HCT116 (cell line): ENCODE data around the gene BATF2. TPM values are rescaled to one million over a fixed set of nuclear protein-coding genes. Genes with fewer than 3 reads are reported as not detected.

Experiments used
- ATAC-seq: fragments of 200-7000 bp; cut with Tn5 transposase; 2 replicates; pipeline ENCODE4 v1.9.1; 2020; ENCODE audit warnings: mild to moderate bottlenecking, moderate library complexity
- BruUV-seq: library from RNA; stranded (reverse); fragments of 400-500 nt; replicated peaks from 2 replicates; lab custom pipeline; 2021; lab: Mats Ljungman, UMichigan
- CTCF ChIA-PET: fragments of 300-600 bp; sonication (Branson Sonifier 250); formaldehyde crosslinking; loops from one replicate; lab custom pipeline; 2021; ENCODE audit warnings: antibody characterized with exemption; lab: Charles Lee
- POLR2A ChIA-PET: fragments of 300-600, 350-600 bp; sonication (Branson Sonifier 250); formaldehyde crosslinking; loops from one replicate; lab custom pipeline; 2021; ENCODE audit warnings: antibody characterized with exemption; lab: Charles Lee
- RAD21 ChIA-PET, 2 experiments: fragments of 300-600 bp; sonication (Branson Sonifier 250); formaldehyde crosslinking; loops; one replicate each; lab custom pipeline; 2023; ENCODE audit warnings: low total read pairs in 2 of 2; ENCODE audit not compliant: uncharacterized antibody in 2 of 2, unreplicated experiment in 2 of 2, low non-redundant PET in 1 of 2; lab: Charles Lee
- DNase-seq: peaks from one replicate; pipeline ENCODE4 v3.0.0-alpha.2; 2010; ENCODE audit warnings: low read depth, low spot score
- H2AFZ ChIP-seq: fragments of 200-600 bp; shearing (Covaris generic), sonication (generic); 2 replicates; pipeline ENCODE4 v1.6.1; 2017; ENCODE audit warnings: low read depth, mixed run types, mixed read lengths, antibody characterized with exemption, low read length; ENCODE audit not compliant: poor library complexity, severe bottlenecking
- H3K27ac ChIP-seq: 2 replicates; pipeline ENCODE4 v1.5.1; 2012; ENCODE audit warnings: low read depth, low read length
- H3K27me3 ChIP-seq: fragments of 200-600 bp; sonication (generic); 2 replicates; pipeline ENCODE4 v1.6.1; 2016; ENCODE audit warnings: mixed run types, low read length, mixed read lengths; ENCODE audit not compliant: insufficient read depth
- H3K36me3 ChIP-seq, 2 experiments: fragments of 200-500 bp in 1 of 2; fragments of 200-600 bp in 1 of 2; sonication (Bioruptor generic) in 1 of 2; sonication (generic) in 1 of 2; 2 replicates each; pipeline versions ENCODE4 v1.5.1 to v1.6.1; 2014 to 2016; ENCODE audit warnings: low read length in 2 of 2, inconsistent platforms in 1 of 2, mixed read lengths in 1 of 2, mixed run types in 1 of 2; ENCODE audit not compliant: insufficient read depth in 2 of 2, control insufficient read depth in 1 of 2
- H3K4me1 ChIP-seq, 2 experiments: fragments of 200-600 bp in 1 of 2; sonication (generic) in 1 of 2; 2 replicates each; pipeline versions ENCODE4 v1.5.1 to v1.6.1; 2012 to 2017; ENCODE audit warnings: low read length in 2 of 2, inconsistent platforms in 1 of 2, mild to moderate bottlenecking in 1 of 2, mixed read lengths in 1 of 2, mixed run types in 1 of 2, moderate library complexity in 1 of 2; ENCODE audit not compliant: insufficient read depth in 2 of 2, control insufficient read depth in 1 of 2
- H3K4me2 ChIP-seq: fragments of 200-600 bp; sonication (generic); 2 replicates; pipeline ENCODE4 v1.6.1; 2017; ENCODE audit warnings: mixed run types, low read length, mixed read lengths
- H3K4me3 ChIP-seq, 2 experiments: fragments of 200-600 bp in 1 of 2; sonication (generic) in 1 of 2; replicated peaks in 1 of 2; 2 replicates each; pipeline ENCODE4 v1.5.1; 2011 to 2016; ENCODE audit warnings: low read length in 2 of 2, control low read depth in 1 of 2, low read depth in 1 of 2, mild to moderate bottlenecking in 1 of 2, mixed read lengths in 1 of 2, mixed run types in 1 of 2
- H3K79me2 ChIP-seq: fragments of 200-600 bp; sonication (generic); 2 replicates; pipeline ENCODE4 v1.6.1; 2017; ENCODE audit warnings: mild to moderate bottlenecking, mixed run types, low read length, moderate library complexity, mixed read lengths; ENCODE audit not compliant: insufficient read depth
- H3K9ac ChIP-seq: fragments of 200-600 bp; sonication (generic); 2 replicates; pipeline ENCODE4 v1.6.1; 2016; ENCODE audit warnings: low read length, mixed read lengths
- H3K9me2 ChIP-seq: fragments of 200-600 bp; sonication (generic), shearing (Covaris generic); 2 replicates; pipeline ENCODE4 v1.6.1; 2017; ENCODE audit warnings: mixed run types, mild to moderate bottlenecking, moderate library complexity; ENCODE audit not compliant: insufficient read depth
- H3K9me3 ChIP-seq, 2 experiments: fragments of 200-500 bp in 1 of 2; fragments of 200-600 bp in 1 of 2; sonication (Bioruptor generic) in 1 of 2; sonication (generic) in 1 of 2; 2 replicates each; pipeline ENCODE4 v1.6.1; 2014 to 2017; ENCODE audit warnings: low read length in 2 of 2, mixed read lengths in 2 of 2, inconsistent platforms in 1 of 2, low read depth in 1 of 2, mild to moderate bottlenecking in 1 of 2, mixed run types in 1 of 2, moderate library complexity in 1 of 2; ENCODE audit not compliant: control insufficient read depth in 1 of 2, insufficient read depth in 1 of 2
- H4K20me1 ChIP-seq: fragments of 200-600 bp; sonication (generic), shearing (Covaris generic); 2 replicates; pipeline ENCODE4 v1.6.1; 2017; ENCODE audit warnings: mixed run types, mild to moderate bottlenecking, moderate library complexity; ENCODE audit not compliant: insufficient read depth
- CBX3 ChIP-seq: IDR thresholded peaks from 2 replicates; pipeline ENCODE4 v1.6.1; 2012; ENCODE audit warnings: low read depth
- CEBPB ChIP-seq: IDR thresholded peaks from 2 replicates; pipeline ENCODE4 v1.6.1; 2012; ENCODE audit warnings: low read depth
- EGR1 ChIP-seq: IDR thresholded peaks from 2 replicates; pipeline ENCODE4 v1.6.1; 2012; ENCODE audit warnings: low read depth
- ELF1 ChIP-seq: IDR thresholded peaks from 2 replicates; pipeline ENCODE4 v1.6.1; 2012; ENCODE audit warnings: low read depth, borderline replicate concordance
- EZH2 ChIP-seq: fragments of 200-600 bp; sonication (generic); IDR thresholded peaks from 2 replicates; pipeline ENCODE4 v1.6.1; 2017; ENCODE audit warnings: antibody characterized with exemption, mixed run types
- EZH2phosphoT487 ChIP-seq: fragments of 200-600 bp; IDR thresholded peaks from 2 replicates; pipeline ENCODE4 v1.6.1; 2018; ENCODE audit warnings: antibody characterized with exemption, borderline replicate concordance
- FOSL1 ChIP-seq: IDR thresholded peaks from 2 replicates; pipeline ENCODE4 v1.6.1; 2012; ENCODE audit warnings: low read depth
- JUND ChIP-seq: IDR thresholded peaks from 2 replicates; pipeline ENCODE4 v1.6.1; 2012
- POLR2A ChIP-seq: IDR thresholded peaks from 2 replicates; pipeline ENCODE4 v1.7.0; 2011; ENCODE audit warnings: borderline replicate concordance; ENCODE audit not compliant: insufficient read depth, insufficient read length; ENCODE audit errors: extremely low read depth
- POLR2AphosphoS5 ChIP-seq: IDR thresholded peaks from 2 replicates; pipeline ENCODE4 v1.6.1; 2011; ENCODE audit warnings: mild to moderate bottlenecking, low read depth, low read length, moderate library complexity
- RAD21 ChIP-seq: IDR thresholded peaks from 2 replicates; pipeline ENCODE4 v1.6.1; 2012; ENCODE audit warnings: low read depth, mild to moderate bottlenecking
- REST ChIP-seq: IDR thresholded peaks from 2 replicates; pipeline ENCODE4 v1.6.1; 2012; ENCODE audit warnings: low read depth
- SP1 ChIP-seq: IDR thresholded peaks from 2 replicates; pipeline ENCODE4 v1.6.1; 2012; ENCODE audit warnings: low read depth
- SRF ChIP-seq: IDR thresholded peaks from 2 replicates; pipeline ENCODE4 v1.6.1; 2012; ENCODE audit warnings: low read depth
- TCF7L2 ChIP-seq: IDR thresholded peaks from 2 replicates; pipeline ENCODE4 v1.7.0; 2011; ENCODE audit warnings: borderline replicate concordance, inconsistent platforms; ENCODE audit not compliant: insufficient read depth, insufficient read length; ENCODE audit errors: extremely low read depth
- YY1 ChIP-seq: IDR thresholded peaks from 2 replicates; pipeline ENCODE4 v1.6.1; 2011; ENCODE audit warnings: low read length, low read depth, moderate library complexity, mild to moderate bottlenecking; ENCODE audit not compliant: insufficient replicate concordance; ENCODE audit errors: extremely low read depth
- ZFX ChIP-seq: fragments of 450-650 bp; IDR thresholded peaks from 2 replicates; pipeline ENCODE4 v1.6.1; 2017
- ZNF274 ChIP-seq: fragments of 200-500 bp; sonication (Bioruptor generic); IDR thresholded peaks from 2 replicates; pipeline ENCODE4 v1.6.1; 2014; ENCODE audit warnings: mild to moderate bottlenecking, low read depth, low read length, inconsistent platforms
- intact Hi-C: fragments of 100-400 bp; cut with micrococcal nuclease; formaldehyde crosslinking; loops from 2 replicates; pipeline ENCODE4 v1.10.0; 2022
- total RNA-seq: library from RNA; stranded (reverse); gene quantifications from one replicate; pipeline ENCODE4 v1.2.1, GENCODE V29; 2021; ENCODE audit not compliant: unreplicated experiment
- TF ChIP-seq, protein P1 (sequence below): IDR thresholded peaks from 2 replicates; pipeline ENCODE4 v1.6.1; 2011; ENCODE audit warnings: mild to moderate bottlenecking, low read length, moderate library complexity; ENCODE audit not compliant: insufficient replicate concordance; ENCODE audit errors: extremely low read depth
- TF ChIP-seq, protein P2 (sequence below): IDR thresholded peaks from 2 replicates; pipeline ENCODE4 v1.6.1; 2012
- TF ChIP-seq, protein P3 (sequence below): IDR thresholded peaks from 2 replicates; pipeline ENCODE4 v1.6.1; 2012

BATF2 gene
- total RNA-seq, 1 experiment from 2014 or later: 2.1 TPM

- H3K4me3 ChIP-seq: peak within 1 kb of the TSS; percentile 83 to 92
- CTCF ChIA-PET: interaction anchor here (1.6 to 1.7 kb wide), 2 partner anchors 27 kb away, joined by 4 to 9 read pairs; partner anchors contain the start of gene ARL2
- H3K9ac ChIP-seq: peak within 1 kb of the TSS; percentile 91
- peak within 1 kb of the TSS; percentile 97 for H3K27ac ChIP-seq
- H2AFZ ChIP-seq: no peak within 1 kb of the TSS
- BruUV-seq: no TSS peak
- ATAC-seq (peak; percentile 91), DNase-seq (peak; percentile 95)
- H3K4me2 ChIP-seq: peak within 1 kb of the TSS; percentile 92
- POLR2A ChIA-PET: interaction anchor here (0.9 to 1.7 kb wide), 3 partner anchors 10 to 71 kb away, joined by 4 to 5 read pairs (median 5); partner anchors contain the start of gene TM7SF2
- peaks cover 32 to 38% of the 10 kb centered on the region in 2 experiments for H3K4me1 ChIP-seq
- no peaks in the 10 kb centered on the region for H4K20me1 ChIP-seq
- intact Hi-C loops: loop anchor here (5.0 kb wide), 1 partner anchor 41 kb away; the partner anchor contains the start of genes CDCA5 and ZFPL1
- H3K9me2 ChIP-seq: no peaks in the 10 kb centered on the region
- H3K36me3 ChIP-seq: peaks cover 2 to 8% of the 10 kb centered on the region in 2 experiments; a peak in 2 of 4 replicates
- no peaks in the 10 kb centered on the region for H3K9me3 ChIP-seq
- H3K79me2 ChIP-seq: peaks cover 25% of the 10 kb centered on the region
- RAD21 ChIA-PET: no interaction called here
- H3K27me3 ChIP-seq: no peaks in the 10 kb centered on the region
- TF ChIP-seq REST (no peak), POLR2AphosphoS5 (peak; percentile 78), JUND (no peak), SRF (no peak), ELF1 (no peak), EZH2phosphoT487 (no peak), POLR2A (peak; percentile 12), ZFX (no peak), CBX3 (no peak), YY1 (no peak), SP1 (peak; percentile 60), FOSL1 (no peak), TCF7L2 (peak; percentile 8), CEBPB (no peak), RAD21 (no peak), ZNF274 (no peak), EGR1 (no peak), EZH2 (no peak)
- TF ChIP-seq, protein P1, sequence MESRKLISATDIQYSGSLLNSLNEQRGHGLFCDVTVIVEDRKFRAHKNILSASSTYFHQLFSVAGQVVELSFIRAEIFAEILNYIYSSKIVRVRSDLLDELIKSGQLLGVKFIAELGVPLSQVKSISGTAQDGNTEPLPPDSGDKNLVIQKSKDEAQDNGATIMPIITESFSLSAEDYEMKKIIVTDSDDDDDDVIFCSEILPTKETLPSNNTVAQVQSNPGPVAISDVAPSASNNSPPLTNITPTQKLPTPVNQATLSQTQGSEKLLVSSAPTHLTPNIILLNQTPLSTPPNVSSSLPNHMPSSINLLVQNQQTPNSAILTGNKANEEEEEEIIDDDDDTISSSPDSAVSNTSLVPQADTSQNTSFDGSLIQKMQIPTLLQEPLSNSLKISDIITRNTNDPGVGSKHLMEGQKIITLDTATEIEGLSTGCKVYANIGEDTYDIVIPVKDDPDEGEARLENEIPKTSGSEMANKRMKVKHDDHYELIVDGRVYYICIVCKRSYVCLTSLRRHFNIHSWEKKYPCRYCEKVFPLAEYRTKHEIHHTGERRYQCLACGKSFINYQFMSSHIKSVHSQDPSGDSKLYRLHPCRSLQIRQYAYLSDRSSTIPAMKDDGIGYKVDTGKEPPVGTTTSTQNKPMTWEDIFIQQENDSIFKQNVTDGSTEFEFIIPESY: no peak
- TF ChIP-seq, protein P2, sequence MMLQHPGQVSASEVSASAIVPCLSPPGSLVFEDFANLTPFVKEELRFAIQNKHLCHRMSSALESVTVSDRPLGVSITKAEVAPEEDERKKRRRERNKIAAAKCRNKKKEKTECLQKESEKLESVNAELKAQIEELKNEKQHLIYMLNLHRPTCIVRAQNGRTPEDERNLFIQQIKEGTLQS: no peak
- TF ChIP-seq, protein P3, sequence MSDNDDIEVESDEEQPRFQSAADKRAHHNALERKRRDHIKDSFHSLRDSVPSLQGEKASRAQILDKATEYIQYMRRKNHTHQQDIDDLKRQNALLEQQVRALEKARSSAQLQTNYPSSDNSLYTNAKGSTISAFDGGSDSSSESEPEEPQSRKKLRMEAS: peak; percentile 84
These were observed 44.3 kb upstream of the BATF2 start, which contains the start of gene SAC3D1 for GRCh38 chr11:65040847-65041622. Gene SAC3D1, plus strand, starts transcription at chr11:65041210. Its CDS starts 83 bp downstream, at chr11:65041293.
